NCI-H2171 treated with DMSO at 0.1 percent for 48 hours (cell line): ENCODE data around the gene RIBC2.
"Not testable (repeated sequence)": the region's sequence is repeated elsewhere in the genome, so short reads cannot be mapped to it uniquely, and the experiment has no call there.

Source experiments
- DNase-seq: peaks from one replicate; lab custom pipeline; 2025; lab: John Stamatoyannopoulos, UW

Gene RIBC2

DNA sequence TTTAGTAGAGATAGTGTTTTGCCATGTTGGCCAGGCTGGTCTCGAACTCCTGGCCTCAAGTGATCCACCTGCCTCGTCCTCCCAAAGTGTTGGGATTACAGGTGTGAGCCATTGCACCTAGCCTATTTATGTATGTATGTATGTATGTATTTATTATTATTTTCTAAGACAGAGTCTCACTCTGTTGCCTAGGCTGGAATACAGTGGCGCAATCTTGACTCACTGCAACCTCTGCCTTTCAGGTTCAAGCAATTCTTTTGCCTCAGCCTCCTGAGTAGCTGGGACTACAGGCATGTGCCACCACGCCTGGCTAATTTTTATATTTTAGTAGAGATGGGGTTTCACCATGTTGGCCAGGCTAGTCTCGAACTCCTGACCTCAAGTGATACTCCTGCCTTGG, 35.9 kb downstream of the RIBC2 start:
- not testable (repeated sequence) for DNase-seq

DNA sequence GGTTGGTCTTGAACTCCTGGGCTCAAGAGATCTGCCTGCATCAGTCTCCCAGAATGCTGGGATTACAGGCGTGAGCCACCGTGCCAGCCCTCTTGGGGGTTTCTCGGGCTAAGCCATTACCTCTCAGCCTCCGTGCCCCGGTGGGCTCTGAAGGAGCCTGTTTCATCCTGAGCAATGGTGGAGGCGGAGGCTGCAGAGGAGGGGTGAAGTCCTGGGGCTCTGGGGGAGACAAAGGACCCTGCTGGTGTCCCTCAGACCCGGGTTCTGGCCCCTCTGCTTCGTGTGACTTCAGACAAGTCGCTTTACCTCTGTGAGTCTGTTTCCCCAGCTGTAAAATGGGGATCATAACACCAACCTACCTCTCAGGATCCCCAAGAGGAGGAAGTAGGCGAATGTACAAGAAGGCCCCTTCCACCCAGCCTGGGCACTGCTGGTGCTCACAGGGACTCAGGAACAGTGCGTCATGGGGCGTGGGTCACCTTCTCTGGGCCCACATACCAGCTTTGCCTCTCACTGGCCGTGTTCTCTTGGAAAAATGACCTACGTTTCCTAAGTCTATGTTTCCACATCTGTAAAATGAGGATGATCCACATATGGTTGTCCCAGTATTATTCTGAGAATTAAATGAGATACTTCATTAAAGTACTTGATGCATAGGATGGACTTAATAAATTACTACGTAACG, 36.8 kb downstream of the RIBC2 start:
- no peak for DNase-seq

DNA sequence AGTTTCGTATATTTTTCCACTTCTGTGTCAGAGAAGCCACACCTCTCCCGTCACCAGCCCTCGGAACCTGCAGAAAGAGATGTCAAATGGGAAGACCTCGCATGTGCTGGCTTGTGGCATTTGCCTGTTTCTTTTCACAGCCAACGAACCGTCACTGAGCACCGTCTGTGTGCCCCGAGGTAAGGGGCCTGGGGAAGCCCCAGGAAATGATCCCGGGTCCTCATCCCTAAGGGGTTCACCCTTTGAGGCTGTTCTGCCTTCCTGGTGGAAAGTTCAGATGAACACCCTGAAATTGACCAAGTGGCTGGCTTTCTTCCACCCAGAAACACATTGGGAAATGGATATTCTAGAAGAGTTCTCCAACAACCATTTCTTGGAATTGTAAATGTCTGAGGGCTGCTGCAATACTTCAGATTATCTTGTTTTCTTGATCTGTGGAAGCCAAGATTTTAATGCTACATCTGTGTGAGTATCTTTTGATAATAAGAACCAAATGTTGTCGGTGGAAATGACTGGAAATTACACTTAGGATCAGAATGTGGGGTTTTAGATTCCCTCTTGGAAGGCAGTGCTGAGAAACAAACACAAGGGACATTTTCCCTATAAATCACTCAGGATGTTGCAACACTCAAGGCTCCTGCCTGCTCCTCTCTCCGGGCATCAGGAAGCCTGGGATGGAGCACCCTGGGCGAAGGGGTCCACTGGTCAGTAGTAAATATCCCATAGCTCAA, 37.6 kb downstream of the RIBC2 start:
- no peak for DNase-seq

DNA sequence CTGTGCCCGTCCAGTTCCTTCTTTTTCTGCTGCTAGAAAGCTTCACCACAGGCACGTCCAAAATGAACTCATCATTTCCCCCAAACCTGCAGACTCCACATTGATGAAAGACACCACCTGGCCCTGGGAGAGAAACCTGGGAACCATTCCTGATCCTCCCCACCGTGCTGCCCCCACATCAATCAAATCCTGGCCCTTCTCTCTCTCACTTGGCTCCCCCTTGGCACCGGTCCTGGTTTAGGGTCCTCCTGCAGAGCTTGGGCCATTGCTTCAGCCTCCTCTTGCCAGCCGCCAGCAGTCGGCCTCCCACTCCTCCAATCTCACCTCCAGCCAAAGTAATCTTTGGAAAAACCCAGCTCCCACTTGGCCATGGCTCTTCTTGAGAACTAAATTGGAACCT, 38.5 kb downstream of the RIBC2 start:
- DNase-seq = no peak

DNA sequence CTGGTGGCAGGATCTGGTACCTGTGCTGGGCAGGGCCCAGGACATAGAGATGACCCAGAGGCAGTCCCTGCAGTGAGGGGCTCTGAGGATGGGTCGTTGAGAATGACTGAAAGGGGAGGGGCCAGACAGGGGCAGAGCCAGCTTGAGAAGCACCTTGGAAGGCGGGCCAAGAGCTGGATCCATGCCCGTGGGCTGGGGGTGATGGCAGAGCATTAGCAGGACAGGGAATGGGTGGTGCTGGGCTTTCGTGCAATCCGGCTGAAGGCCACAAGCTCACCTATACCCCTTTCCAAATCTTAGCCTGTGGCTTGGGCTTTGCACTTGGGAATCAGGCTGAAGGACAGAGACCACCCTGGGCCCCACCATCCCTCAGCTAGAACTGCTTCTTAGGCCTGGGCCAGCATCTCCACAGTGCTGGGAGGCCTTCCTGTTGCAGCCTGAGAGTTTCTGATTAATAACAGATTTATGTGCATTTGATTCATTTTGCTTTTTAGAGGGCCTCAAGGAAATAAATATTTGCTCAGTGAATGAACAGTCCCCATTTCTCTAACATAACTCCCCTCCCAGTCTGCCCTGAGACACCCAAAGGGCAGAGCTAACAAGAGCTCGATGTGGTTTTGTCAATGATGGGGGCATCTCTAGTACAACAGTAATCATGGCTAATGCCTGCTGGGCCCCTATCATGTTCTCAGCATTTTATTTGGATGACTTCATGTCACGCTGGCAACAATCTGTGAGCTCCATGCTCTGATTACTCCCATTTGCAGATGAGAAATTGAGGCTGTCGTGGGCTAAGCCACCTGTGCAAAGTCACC, 39.3 kb downstream of the RIBC2 start:
- peak; percentile 58 for DNase-seq

DNA sequence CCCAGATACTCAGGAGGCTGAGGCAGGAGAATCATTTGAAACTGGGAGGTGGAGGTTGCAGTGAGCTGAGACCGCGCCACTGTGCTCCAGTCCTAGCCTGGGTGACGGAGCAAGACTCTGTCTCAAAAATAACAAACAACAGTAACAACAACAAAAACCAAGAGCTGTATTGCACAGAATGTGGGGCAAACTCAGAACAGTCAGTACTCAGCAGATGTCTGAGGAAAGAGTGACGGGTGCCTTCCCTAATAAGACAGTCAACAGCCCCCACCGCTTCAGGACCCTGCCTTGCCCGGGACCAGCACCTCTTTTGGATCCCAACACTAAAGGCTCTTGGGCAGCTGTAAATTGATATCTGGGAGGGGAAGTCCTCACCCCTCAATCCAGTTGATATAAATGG, 40.3 kb downstream of the RIBC2 start:
- no peak for DNase-seq

DNA sequence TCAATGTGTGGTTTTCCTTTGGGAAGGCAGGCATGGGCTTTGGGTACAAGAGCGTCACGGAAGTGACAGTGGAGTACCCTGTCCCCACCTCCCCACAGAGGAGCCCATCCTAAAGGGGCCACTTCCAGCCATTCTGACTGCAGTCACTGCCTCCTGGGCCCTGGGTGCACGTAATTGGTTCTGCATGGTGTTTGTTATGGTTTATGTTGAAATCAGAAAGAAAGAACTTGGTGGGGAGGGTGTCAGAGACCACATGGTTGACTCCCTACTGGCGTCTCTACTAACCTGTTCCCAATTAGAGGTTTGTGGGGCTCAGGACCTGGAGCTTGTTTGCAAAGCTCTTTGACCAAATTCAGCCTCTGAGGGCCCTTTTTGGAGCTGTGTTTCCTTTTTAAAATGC, 40.8 kb downstream of the RIBC2 start:
- no peak for DNase-seq

DNA sequence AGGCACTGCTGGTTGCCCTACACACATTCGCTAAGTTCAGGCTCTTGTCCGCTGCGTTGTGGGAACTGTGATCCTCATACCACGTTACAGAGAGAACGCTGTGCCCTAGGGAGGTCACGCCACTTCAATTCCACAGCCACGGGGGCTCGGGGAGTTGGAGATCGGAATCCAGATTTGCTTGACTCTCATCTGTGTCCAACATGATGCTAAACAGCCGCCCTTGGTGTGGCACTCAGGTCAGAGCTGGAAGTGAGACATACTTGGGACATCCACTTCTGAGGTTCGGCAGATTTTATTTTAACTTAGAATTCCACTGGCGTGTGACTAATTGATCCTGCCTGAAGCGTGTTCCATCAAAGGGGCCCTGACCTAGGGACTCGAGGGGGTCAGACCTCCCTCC, 41.7 kb downstream of the RIBC2 start:
- no peak for DNase-seq

DNA sequence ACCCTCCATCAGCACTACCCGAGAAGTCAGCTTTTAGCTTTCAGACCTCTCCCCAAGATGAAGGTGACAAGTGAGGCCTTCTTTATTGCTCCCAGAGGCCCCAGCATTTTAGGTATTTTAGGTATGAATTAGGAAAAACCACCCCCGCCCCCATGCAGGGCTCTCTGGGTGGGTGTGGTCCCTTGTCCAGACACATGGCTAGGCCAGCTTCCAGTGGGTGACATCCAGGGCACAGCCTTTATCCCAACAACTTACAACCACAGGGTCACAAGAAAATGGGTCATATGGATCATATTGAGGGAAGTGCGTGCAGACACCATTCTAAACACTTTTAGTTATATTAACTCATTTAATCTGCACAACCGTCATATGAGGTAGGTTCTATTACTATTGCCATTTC, 42.1 kb downstream of the RIBC2 start:
- no peak for DNase-seq

DNA sequence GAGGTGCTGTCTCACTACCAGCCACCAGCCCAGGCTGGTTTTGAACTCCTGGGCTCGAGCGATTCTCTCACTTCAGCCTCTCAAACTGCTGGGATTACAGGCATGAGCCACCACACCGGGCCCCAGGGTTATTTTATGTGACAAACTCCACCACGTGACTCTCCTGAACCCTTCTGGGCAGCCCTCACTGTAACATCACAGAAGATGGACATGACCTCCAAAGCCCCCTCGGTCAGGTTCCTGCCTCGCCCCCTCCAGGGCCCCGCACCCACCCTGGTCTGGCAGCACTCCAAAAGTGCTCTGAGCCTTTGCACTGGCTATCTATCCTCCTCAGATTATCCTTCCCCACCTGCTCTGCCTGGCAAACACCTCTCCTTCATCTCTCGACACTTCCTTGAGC, 43.3 kb downstream of the RIBC2 start:
- no peak for DNase-seq

DNA sequence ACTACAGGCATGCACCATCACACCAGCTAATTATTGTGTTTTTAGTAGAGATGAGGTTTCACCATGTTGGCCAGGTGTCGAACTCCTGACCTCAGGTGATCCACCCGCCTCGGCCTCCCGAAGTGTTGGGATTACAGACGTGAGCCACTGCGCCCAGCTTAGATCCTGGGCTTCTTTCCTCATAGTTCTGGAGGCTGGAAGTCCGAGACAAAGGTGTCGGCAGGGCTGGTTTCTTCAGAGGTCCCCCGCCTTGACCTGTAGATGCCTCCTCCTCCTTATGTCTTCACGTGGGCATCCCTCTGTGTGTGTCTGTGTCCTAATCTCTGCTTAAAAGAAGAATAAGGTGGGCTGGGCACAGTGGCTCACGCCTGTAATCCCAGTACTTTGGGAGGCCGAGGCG, 45.0 kb downstream of the RIBC2 start:
- no peak for DNase-seq

DNA sequence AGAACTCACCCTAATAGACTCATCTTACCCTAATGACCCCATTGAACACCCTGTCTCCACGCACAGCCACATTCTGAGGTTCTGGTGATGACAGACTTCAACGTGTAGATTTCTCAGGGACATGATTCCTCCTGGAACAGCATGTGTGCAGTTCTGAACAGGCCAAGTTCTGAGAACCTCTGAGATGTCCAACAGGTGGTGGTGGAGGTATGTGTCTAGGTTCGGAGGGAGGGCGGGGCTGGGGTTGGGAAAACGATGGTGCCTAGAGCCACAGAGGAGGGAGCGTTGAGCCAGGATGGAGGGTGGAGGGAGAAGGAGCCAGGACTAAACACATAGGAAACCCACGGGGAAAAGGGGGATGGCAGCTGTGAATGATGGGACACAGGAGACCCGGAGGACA, 45.7 kb downstream of the RIBC2 start:
- DNase-seq = no peak

DNA sequence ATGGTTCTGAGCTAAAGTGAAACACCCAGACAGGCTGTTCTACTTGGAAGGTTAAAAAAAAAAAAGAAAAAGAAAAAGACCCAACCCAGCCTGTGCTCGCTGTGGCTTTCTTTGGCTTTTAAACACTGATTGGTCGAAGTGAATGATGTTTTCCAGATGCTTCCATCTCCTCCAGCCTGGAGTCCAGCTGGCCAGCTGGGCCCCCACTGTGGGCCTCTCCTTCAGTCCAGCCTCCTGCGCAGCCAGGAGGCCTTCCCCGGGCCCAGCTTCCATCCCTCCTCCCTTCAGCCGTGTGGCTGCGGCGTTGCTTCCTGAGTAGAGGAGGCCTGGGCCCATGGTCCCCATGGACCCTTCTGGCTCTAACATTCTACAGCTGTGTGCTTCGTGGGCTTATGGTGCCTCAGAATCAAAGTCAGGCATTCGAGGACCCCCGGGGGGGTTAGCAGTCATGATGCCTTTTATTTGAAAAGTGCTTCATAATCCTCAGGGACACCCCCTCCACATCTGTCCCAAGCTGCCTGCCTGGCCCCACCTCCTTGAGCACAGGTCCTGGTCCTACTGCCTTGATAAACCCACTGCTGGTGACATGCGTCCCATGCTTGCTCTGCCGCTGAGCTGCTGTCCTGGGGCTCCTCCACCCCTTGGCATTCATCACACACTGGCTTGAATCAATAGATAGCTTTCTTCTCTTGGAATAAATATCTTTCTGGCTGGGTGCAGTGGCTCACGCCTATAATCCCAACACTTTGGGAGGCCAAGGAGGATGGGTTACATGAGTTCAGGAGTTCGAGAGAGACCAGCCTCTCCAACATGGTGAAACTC, 47.0 kb downstream of the RIBC2 start:
- peak; percentile 13 for DNase-seq

DNA sequence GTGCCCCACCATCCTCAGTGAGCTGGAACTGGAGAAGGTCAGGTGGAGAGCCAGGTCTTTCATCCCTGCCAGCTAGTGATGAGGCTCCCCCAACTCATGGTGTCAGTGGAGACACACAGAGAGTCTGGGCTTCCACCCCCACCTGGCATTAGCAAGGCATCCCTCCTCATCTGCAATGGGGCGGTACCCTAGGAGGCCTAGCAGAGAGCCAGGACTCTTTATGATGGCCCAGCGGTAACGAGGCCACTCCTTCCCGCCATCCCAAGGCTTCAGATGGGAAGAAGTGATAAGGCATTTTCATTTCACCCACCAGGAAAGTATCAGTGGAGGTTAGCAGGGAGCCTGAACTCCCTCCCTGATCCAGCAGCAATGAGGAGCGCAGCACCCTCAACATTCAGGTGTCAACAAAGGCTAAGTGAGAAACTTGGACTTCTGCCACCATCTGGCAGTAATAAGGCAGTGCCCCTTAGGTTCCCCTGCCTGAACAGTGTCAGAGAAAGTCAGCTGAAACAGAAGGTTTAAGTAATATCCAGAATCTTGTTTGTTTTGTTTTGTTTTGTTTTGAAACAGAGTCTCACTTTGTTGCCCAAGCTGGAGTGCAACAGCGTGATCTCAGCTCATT, 48.7 kb downstream of the RIBC2 start:
- peak; percentile 42 for DNase-seq

DNA sequence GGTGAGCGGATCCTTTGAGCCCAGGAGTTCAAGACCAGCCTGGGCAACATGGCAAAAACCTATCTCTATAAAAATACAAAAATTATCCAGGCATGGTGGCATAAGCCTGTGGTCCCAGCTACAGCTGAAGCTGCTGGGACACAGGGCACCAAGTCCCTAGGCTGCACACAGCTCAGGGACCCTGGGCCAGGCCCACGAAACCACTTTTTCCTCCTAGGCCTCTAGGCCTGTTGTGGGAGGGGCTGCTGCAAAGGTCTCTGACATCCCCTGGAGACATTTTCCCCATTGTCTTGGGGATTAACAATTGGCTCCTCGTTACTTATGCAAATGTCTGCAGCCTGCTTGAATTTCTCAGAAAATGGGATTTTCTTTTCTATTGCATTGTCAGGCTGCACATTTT, 50.2 kb downstream of the RIBC2 start:
- DNase-seq = not testable (repeated sequence)

DNA sequence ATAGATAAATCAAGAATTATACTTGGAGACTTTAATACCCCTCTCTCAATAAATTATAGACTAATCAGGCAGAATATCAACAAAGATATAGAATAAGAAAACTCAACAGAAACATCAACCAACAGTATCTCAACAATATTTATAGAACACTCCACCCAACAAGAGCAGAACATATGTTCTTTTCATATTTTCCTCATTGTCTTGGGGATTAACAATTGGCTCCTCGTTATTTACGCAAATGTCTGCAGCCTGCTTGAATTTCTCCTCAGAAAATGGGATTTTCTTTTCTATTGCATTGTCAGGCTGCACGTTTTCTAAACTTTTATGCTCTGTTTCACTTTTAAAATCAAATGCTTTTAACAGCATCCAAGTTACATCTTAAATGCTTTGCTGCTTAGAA, 52.1 kb downstream of the RIBC2 start:
- DNase-seq = peak; percentile 38

DNA sequence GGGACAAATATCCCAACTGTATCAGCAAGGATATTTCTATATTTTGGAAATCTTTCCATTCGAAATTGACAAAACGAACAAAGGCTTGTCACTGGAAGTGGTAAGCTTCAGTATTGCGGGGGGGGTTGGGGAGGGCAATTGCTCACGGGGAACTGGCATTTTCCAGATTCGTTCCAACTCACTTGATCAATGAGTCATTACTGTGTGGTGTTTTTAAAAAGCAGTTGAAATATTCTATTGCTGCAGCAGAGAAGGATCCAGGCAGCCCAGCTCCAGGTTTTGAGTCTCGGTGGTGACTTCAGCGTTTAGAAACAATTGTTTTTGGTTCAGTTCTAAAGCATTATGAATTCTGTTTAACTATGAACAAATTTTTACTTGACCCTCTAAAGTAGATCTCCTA, 55.4 kb downstream of the RIBC2 start:
- DNase-seq = no peak

DNA sequence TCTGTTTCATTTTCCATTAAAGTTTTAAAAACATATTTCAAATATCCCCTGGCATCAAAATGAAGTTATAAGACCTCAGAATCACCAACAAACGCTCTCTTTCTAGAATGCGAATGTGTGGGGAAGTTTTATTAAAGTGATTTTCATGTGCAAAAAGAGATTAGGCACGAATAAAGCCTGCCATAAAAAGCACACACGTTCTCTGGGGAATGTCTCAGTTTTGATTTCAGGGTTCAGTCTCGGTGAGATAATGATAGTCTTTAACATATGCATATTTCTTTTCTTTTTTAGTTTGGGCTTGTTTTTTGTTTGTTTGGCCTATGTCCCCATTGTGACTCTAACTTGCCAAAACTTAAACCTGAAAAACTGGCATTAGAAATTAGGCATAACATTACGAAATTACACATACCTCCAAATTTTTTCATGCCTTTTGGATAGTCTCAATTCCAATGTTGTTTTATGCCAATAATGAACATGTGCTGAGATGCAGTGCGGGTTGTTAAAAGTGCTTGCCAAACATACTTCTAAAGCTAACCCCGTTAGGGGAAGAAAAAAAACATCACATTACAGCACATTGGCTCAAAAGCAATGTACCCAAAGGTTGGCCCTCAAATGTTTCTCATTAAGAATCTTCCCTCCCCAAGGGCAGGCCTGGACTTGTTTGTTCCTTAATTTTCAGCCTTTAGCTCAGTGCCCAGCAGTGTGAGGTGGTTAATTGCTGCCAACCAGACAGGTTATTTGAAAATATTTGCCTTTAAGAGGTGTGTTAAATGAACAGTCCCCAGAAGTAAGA, 56.0 kb downstream of the RIBC2 start:
- DNase-seq = peak; percentile 62

DNA sequence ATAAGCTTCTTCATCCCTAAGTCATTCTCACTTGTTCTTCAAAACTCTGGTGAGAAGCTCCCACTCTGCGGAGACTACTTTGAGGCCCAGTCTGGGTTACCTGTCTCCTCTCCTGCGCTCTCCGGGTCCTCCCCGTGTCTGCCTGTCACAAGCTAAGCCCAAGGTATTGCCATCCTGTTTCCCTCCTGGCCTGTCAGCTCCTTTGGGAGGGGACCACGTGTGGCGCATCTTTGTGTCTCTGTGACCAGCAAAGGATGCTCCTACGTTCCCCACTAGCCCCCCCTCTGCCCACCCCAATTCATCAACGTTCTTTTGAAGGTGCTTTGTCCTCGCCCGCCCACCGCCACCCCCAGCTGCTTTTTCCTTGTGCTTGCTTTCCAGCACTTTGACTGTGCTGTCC, 57.4 kb downstream of the RIBC2 start:
- DNase-seq = peak; percentile 18

DNA sequence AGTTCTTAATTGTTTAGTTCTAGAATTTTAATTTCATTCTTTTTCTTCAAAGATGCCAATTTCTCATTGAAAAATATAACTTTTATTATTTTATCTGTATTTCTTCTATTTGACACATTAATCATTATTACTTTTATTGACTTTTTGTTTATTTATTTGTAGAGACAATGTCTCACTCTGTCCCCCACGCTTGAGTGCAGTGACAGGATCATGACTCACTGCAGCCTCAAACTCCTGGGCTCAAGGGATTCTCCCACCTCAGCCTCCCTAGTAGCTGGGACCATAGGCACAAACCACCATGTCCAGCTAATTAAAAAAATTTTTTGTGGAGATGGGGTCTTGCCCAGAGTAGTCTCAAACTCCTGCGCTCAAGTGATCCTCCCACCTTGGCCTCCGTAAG, 58.9 kb downstream of the RIBC2 start:
- DNase-seq = no peak
